Activated B cell treated with CpG ODN at 0.5 μM for 24 hours (primary cell): ENCODE measurements around the gene L3MBTL4. TPM values are rescaled to one million over a fixed set of nuclear protein-coding genes. Genes with fewer than 3 reads are reported as not detected.

Experiments
- ATAC-seq: fragments of 200-7000 bp; cut with Tn5 transposase; one replicate; pipeline ENCODE4 v1.10.0; 2021; ENCODE audit warnings: low read depth, mild to moderate bottlenecking, moderate library complexity
- CTCF ChIA-PET: fragments of 350-600 bp; sonication (Branson Sonifier 250); formaldehyde crosslinking; loops from one replicate; lab custom pipeline; 2021; ENCODE audit warnings: antibody characterized with exemption; lab: Charles Lee
- POLR2A ChIA-PET: fragments of 350-600 bp; sonication (Branson Sonifier 250); formaldehyde crosslinking; loops from one replicate; lab custom pipeline; 2021; ENCODE audit warnings: antibody characterized with exemption; lab: Charles Lee
- DNase-seq: peaks from one replicate; pipeline ENCODE4 v3.0.0; 2022
- H3K27ac Mint-ChIP-seq: one replicate; pipeline ENCODE4 v1.8.0; 2020; ENCODE audit warnings: mixed read lengths
- H3K27me3 Mint-ChIP-seq: one replicate; pipeline ENCODE4 v1.8.0; 2021; ENCODE audit warnings: mixed read lengths
- H3K36me3 Mint-ChIP-seq: one replicate; pipeline ENCODE4 v1.8.0; 2021; ENCODE audit warnings: low read depth, mixed read lengths
- H3K4me1 Mint-ChIP-seq: one replicate; pipeline ENCODE4 v1.8.0; 2021; ENCODE audit warnings: mixed read lengths
- H3K4me3 Mint-ChIP-seq: one replicate; pipeline ENCODE4 v1.8.0; 2020; ENCODE audit warnings: mild to moderate bottlenecking, mixed read lengths
- H3K9me3 Mint-ChIP-seq: one replicate; pipeline ENCODE4 v1.8.0; 2020; ENCODE audit warnings: mixed read lengths
- intact Hi-C: fragments of 100-400 bp; cut with micrococcal nuclease; formaldehyde crosslinking; loops from one replicate; pipeline ENCODE4 v1.15.1; 2024
- total RNA-seq: library from RNA; stranded (reverse); gene quantifications from 2 replicates; pipeline ENCODE4 v1.2.3, GENCODE V29; 2022
- TF ChIP-seq, protein P1 (sequence below): fragments of 200-600 bp; IDR thresholded peaks from one replicate; pipeline ENCODE4 v1.8.0; 2022; ENCODE audit warnings: antibody characterized with exemption, mild to moderate bottlenecking

Gene L3MBTL4
- total RNA-seq, 1 donor from 2014 or later: 12.3 TPM

DNA sequence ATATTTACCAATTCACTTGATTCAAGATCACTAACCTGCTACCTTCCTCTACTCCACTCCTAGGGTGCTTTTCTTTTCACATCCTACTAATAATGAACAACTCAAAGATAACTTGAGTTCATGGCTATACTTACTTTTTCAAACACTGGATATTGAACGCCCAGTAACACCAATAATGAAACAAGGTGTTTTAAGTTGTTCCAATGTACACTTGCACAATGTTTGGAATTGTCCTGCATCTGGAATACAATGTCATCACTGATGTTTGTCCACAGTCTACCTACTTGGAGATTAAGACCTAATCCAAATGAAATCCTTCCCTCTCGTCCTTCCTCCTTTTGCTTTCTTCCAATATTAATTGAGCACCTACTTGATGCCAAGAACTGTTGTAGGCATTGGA lies 301.1 kb downstream of the L3MBTL4 start:
- POLR2A ChIA-PET: no interaction called here
- Mint-ChIP-seq H3K27me3 (no peaks in the 10 kb centered on the region), H3K4me1 (no peaks in the 10 kb centered on the region), H3K9me3 (no peaks in the 10 kb centered on the region), H3K4me3 (no peak overlapping the region), H3K27ac (no peak overlapping the region), H3K36me3 (peaks cover 5% of the 10 kb centered on the region)
- TF ChIP-seq, protein P1, sequence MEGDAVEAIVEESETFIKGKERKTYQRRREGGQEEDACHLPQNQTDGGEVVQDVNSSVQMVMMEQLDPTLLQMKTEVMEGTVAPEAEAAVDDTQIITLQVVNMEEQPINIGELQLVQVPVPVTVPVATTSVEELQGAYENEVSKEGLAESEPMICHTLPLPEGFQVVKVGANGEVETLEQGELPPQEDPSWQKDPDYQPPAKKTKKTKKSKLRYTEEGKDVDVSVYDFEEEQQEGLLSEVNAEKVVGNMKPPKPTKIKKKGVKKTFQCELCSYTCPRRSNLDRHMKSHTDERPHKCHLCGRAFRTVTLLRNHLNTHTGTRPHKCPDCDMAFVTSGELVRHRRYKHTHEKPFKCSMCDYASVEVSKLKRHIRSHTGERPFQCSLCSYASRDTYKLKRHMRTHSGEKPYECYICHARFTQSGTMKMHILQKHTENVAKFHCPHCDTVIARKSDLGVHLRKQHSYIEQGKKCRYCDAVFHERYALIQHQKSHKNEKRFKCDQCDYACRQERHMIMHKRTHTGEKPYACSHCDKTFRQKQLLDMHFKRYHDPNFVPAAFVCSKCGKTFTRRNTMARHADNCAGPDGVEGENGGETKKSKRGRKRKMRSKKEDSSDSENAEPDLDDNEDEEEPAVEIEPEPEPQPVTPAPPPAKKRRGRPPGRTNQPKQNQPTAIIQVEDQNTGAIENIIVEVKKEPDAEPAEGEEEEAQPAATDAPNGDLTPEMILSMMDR: no peak
- no peak for ATAC-seq
- intact Hi-C loops: no loop called here
- DNase-seq: no peak
- CTCF ChIA-PET: no interaction called here

GRCh38 chr18:6111726-6112125 lies 303.0 kb downstream of the L3MBTL4 start:
- H3K27ac Mint-ChIP-seq: no peak overlapping the region
- ChIA-PET CTCF (no interaction called here), POLR2A (no interaction called here)
- H3K9me3 Mint-ChIP-seq: no peaks in the 10 kb centered on the region
- H3K36me3 Mint-ChIP-seq: peaks cover 5% of the 10 kb centered on the region
- intact Hi-C loops: no loop called here
- TF ChIP-seq, protein P1: no peak
- H3K4me1 Mint-ChIP-seq: no peaks in the 10 kb centered on the region
- ATAC-seq: no peak
- no peak overlapping the region for H3K4me3 Mint-ChIP-seq
- no peaks in the 10 kb centered on the region for H3K27me3 Mint-ChIP-seq
- no peak for DNase-seq

- Mint-ChIP-seq H3K36me3 (no peaks in the 10 kb centered on the region), H3K27me3 (no peaks in the 10 kb centered on the region), H3K27ac (no peak overlapping the region), H3K9me3 (no peaks in the 10 kb centered on the region), H3K4me3 (no peak overlapping the region), H3K4me1 (no peaks in the 10 kb centered on the region)
- ChIA-PET CTCF (no interaction called here), POLR2A (no interaction called here)
- ATAC-seq (no peak), DNase-seq (no peak)
- TF ChIP-seq, protein P1: no peak
- intact Hi-C loops: no loop called here
Observed at GRCh38 chr18:6109743-6110142, 305.0 kb downstream of the L3MBTL4 start.

GRCh38 chr18:6107794-6108193 lies 306.9 kb downstream of the L3MBTL4 start:
- TF ChIP-seq, protein P1: no peak
- H3K36me3 Mint-ChIP-seq: no peaks in the 10 kb centered on the region
- no peaks in the 10 kb centered on the region for H3K27me3 Mint-ChIP-seq
- intact Hi-C loops: no loop called here
- H3K27ac Mint-ChIP-seq: no peak overlapping the region
- ATAC-seq (no peak), DNase-seq (no peak)
- ChIA-PET CTCF (no interaction called here), POLR2A (no interaction called here)
- no peaks in the 10 kb centered on the region for H3K9me3 Mint-ChIP-seq
- no peak overlapping the region for H3K4me3 Mint-ChIP-seq
- H3K4me1 Mint-ChIP-seq: no peaks in the 10 kb centered on the region

DNA sequence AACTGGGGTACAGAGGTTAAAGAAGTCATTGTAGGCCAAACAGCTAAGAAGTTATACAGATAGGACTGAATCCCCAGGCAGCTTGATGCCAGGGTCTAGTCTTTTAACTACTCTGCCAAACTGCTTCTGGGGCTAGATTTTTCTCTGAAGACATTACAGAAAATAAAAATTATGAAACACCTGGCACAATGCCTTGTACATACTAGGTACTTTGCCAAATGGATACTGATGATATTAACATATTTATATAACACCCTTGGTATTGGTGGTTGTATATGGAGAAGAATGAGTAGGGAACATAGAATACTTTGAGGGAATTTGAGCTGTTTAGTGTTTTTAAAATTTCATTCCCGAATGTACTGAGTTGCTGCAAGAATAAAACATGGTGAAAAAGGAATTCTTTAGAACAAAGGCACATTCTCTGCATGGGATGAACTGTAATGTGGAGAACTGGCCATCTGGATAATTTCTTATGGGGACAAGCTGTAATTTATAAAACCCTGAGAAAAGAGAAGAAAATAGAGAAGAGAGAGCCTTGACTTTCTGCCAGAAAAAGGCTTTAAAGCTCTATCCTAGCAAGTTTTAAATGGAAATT lies 308.5 kb downstream of the L3MBTL4 start:
- ChIA-PET CTCF (no interaction called here), POLR2A (no interaction called here)
- H3K27ac Mint-ChIP-seq: no peak overlapping the region
- H3K36me3 Mint-ChIP-seq: no peaks in the 10 kb centered on the region
- no peak overlapping the region for H3K4me3 Mint-ChIP-seq
- H3K27me3 Mint-ChIP-seq: no peaks in the 10 kb centered on the region
- intact Hi-C loops: no loop called here
- TF ChIP-seq, protein P1: no peak
- no peak for ATAC-seq
- H3K9me3 Mint-ChIP-seq: no peaks in the 10 kb centered on the region
- no peak for DNase-seq
- H3K4me1 Mint-ChIP-seq: no peaks in the 10 kb centered on the region
